CD4-positive, alpha-beta T cell (primary cell): ENCODE data around the gene OPN3. TPM values are rescaled to one million over a fixed set of nuclear protein-coding genes. Genes with fewer than 3 reads are reported as not detected.

Source experiments
- ATAC-seq: fragments of 200-7000 bp; cut with Tn5 transposase; one replicate; pipeline ENCODE4 v1.10.0; 2022; ENCODE audit warnings: mild to moderate bottlenecking; ENCODE audit not compliant: poor library complexity
- CTCF ChIA-PET: fragments of 350-600 bp; sonication (Branson Sonifier 250); formaldehyde crosslinking; loops from one replicate; lab custom pipeline; 2021; ENCODE audit warnings: antibody characterized with exemption, inconsistent platforms; lab: Charles Lee
- POLR2A ChIA-PET: fragments of 350-600 bp; sonication (Branson Sonifier 250); formaldehyde crosslinking; loops from one replicate; lab custom pipeline; 2021; ENCODE audit warnings: antibody characterized with exemption, inconsistent platforms; lab: Charles Lee
- DNase-seq, 14 experiments: peaks; one replicate each; pipeline ENCODE4 v3.0.0-alpha.2; 2013 to 2020; ENCODE audit warnings: mixed read lengths in 2 of 14
- H3K27ac ChIP-seq, 2 donors: one replicate each; pipeline versions ENCODE4 v1.5.1 to v1.7.0; 2013; ENCODE audit warnings: low read length in 2 of 2, low read depth in 1 of 2, mild to moderate bottlenecking in 1 of 2
- H3K27me3 ChIP-seq, 2 experiments: 1 replicate in 1 of 2; 2 replicates in 1 of 2; pipeline versions ENCODE4 v1.6.1 to v1.7.0; 2013; ENCODE audit warnings: low read length in 2 of 2, control low read depth in 1 of 2, mild to moderate bottlenecking in 1 of 2, moderate library complexity in 1 of 2; ENCODE audit not compliant: insufficient read depth in 2 of 2, control insufficient read depth in 1 of 2
- H3K36me3 ChIP-seq: one replicate; pipeline ENCODE4 v1.6.1; 2013; ENCODE audit warnings: low read length, control low read depth; ENCODE audit not compliant: insufficient read depth
- H3K4me1 ChIP-seq: one replicate; pipeline ENCODE4 v1.6.1; 2013; ENCODE audit warnings: low read length, control low read depth; ENCODE audit not compliant: insufficient read depth
- H3K4me3 ChIP-seq: one replicate; pipeline ENCODE4 v1.5.1; 2013; ENCODE audit warnings: mild to moderate bottlenecking, low read length, moderate library complexity
- H3K9me3 ChIP-seq, 2 experiments: 1 replicate in 1 of 2; 2 replicates in 1 of 2; pipeline versions ENCODE4 v1.6.1 to v1.7.0; 2013; ENCODE audit warnings: low read length in 2 of 2, mild to moderate bottlenecking in 2 of 2, control low read depth in 1 of 2, moderate library complexity in 1 of 2; ENCODE audit not compliant: control insufficient read depth in 1 of 2, insufficient read depth in 1 of 2
- H3K27ac Mint-ChIP-seq: one replicate; pipeline ENCODE4 v1.8.0; 2020; ENCODE audit warnings: mixed read lengths
- H3K27me3 Mint-ChIP-seq: one replicate; pipeline ENCODE4 v1.8.0; 2021; ENCODE audit warnings: mixed read lengths
- H3K36me3 Mint-ChIP-seq: one replicate; pipeline ENCODE4 v1.8.0; 2021; ENCODE audit warnings: low read depth, mixed read lengths
- H3K4me1 Mint-ChIP-seq: one replicate; pipeline ENCODE4 v1.8.0; 2021; ENCODE audit warnings: low read depth, mixed read lengths
- H3K4me3 Mint-ChIP-seq: one replicate; pipeline ENCODE4 v1.8.0; 2020; ENCODE audit warnings: mild to moderate bottlenecking, mixed read lengths
- H3K9me3 Mint-ChIP-seq: one replicate; pipeline ENCODE4 v1.8.0; 2020; ENCODE audit warnings: mixed read lengths
- CTCF ChIP-seq: fragments of 200-600 bp; IDR thresholded peaks from one replicate; pipeline ENCODE4 v1.8.0; 2022; ENCODE audit warnings: antibody characterized with exemption, mild to moderate bottlenecking
- intact Hi-C, 2 experiments: fragments of 100-400 bp; cut with DNase I in 1 of 2; cut with micrococcal nuclease in 1 of 2; formaldehyde crosslinking; loops; one replicate each; pipeline versions ENCODE4 v1.15.1 to v1.9.0; 2023 to 2025; cut with DNase I, micrococcal nuclease
- total RNA-seq, 174 experiments: library from RNA in 2 of 174; stranded (reverse) in 2 of 174; gene quantifications; one replicate each; pipeline ENCODE4 v1.2.3 and lab custom pipeline; 2021 to 2026

The OPN3 gene
- total RNA-seq, 2 experiments from 2014 or later = 1.9 to 2.3 TPM

- no peak within 1 kb of the TSS for H3K27ac Mint-ChIP-seq
- Histone ChIP-seq H3K27me3 (no peaks in the 10 kb centered on the region), H3K4me3 (no peak within 1 kb of the TSS), H3K36me3 (no peaks in the 10 kb centered on the region), H3K9me3 (no peaks in the 10 kb centered on the region), H3K4me1 (no peaks in the 10 kb centered on the region), H3K27ac (no peak within 1 kb of the TSS)
- no peak for ATAC-seq
- POLR2A ChIA-PET = no interaction called here
- H3K36me3 Mint-ChIP-seq = no peaks in the 10 kb centered on the region
- peaks cover 4% of the 10 kb centered on the region for H3K27me3 Mint-ChIP-seq
- DNase-seq = no peak
- H3K9me3 Mint-ChIP-seq = no peaks in the 10 kb centered on the region
- CTCF ChIA-PET = no interaction called here
- TF ChIP-seq CTCF = no peak
- H3K4me3 Mint-ChIP-seq = no peak within 1 kb of the TSS
- intact Hi-C loops = no loop called here
- H3K4me1 Mint-ChIP-seq = no peaks in the 10 kb centered on the region
These were observed 11.8 kb upstream of the OPN3 start, which contains the start of gene WDR64 for GRCh38 chr1:241652012-241652411. Gene WDR64 (plus strand): TSS chr1:241652281. CDS start chr1:241652485, 204 bp downstream.

- no peak overlapping the region for H3K4me3 Mint-ChIP-seq
- no peaks in the 10 kb centered on the region for H3K4me1 Mint-ChIP-seq
- POLR2A ChIA-PET = no interaction called here
- no peaks in the 10 kb centered on the region for H3K36me3 Mint-ChIP-seq
- no peaks in the 10 kb centered on the region for H3K27me3 Mint-ChIP-seq
- Histone ChIP-seq H3K27ac (no peak overlapping the region), H3K4me3 (no peak overlapping the region), H3K4me1 (no peaks in the 10 kb centered on the region), H3K36me3 (no peaks in the 10 kb centered on the region), H3K27me3 (no peaks in the 10 kb centered on the region), H3K9me3 (no peaks in the 10 kb centered on the region)
- TF ChIP-seq CTCF = no peak
- DNase-seq = no peak
- H3K9me3 Mint-ChIP-seq = peaks cover 2% of the 10 kb centered on the region
- intact Hi-C loops = no loop called here
- CTCF ChIA-PET = interaction anchor here (1.4 kb wide), 1 partner anchor 15 kb away, joined by 3 read pairs; no protein-coding TSS in a partner anchor
- H3K27ac Mint-ChIP-seq = no peak overlapping the region
- no peak for ATAC-seq
These were observed 8.0 kb upstream of the OPN3 start for GRCh38 chr1:241648159-241648558.

GRCh38 chr1:241647658-241648057, 7.5 kb upstream of the OPN3 start:
- H3K27me3 ChIP-seq = no peaks in the 10 kb centered on the region
- H3K36me3 ChIP-seq = no peaks in the 10 kb centered on the region
- no peaks in the 10 kb centered on the region for H3K4me1 Mint-ChIP-seq
- H3K27ac Mint-ChIP-seq = no peak overlapping the region
- intact Hi-C loops = no loop called here
- H3K4me1 ChIP-seq = no peaks in the 10 kb centered on the region
- H3K4me3 ChIP-seq = no peak overlapping the region
- H3K36me3 Mint-ChIP-seq = no peaks in the 10 kb centered on the region
- ATAC-seq (no peak), DNase-seq (peak in 1 of 14 experiments; percentile 16)
- ChIA-PET POLR2A (no interaction called here), CTCF (interaction anchor here (1.4 kb wide), 1 partner anchor 15 kb away, joined by 3 read pairs; no protein-coding TSS in a partner anchor)
- no peak overlapping the region for H3K4me3 Mint-ChIP-seq
- TF ChIP-seq CTCF = no peak
- H3K9me3 ChIP-seq = no peaks in the 10 kb centered on the region
- H3K27me3 Mint-ChIP-seq = no peaks in the 10 kb centered on the region
- H3K9me3 Mint-ChIP-seq = peaks cover 3% of the 10 kb centered on the region
- H3K27ac ChIP-seq = no peak overlapping the region
